Activated naive CD8-positive, alpha-beta T cell treated with anti-CD3 and anti-CD28 coated beads, Interleukin-2, amount 50 U/mL, for 24 hours (primary cell): ENCODE data around the gene CNTN3.

Experiments
- ATAC-seq: fragments of 150-1000 bp; cut with Tn5 transposase; one replicate; pipeline ENCODE4 v1.10.0; 2021
- DNase-seq: peaks from one replicate; pipeline ENCODE4 v3.0.0; 2021
- H3K27ac Mint-ChIP-seq: one replicate; pipeline ENCODE4 v1.8.0; 2021; ENCODE audit warnings: mild to moderate bottlenecking, mixed read lengths
- H3K27me3 Mint-ChIP-seq: one replicate; pipeline ENCODE4 v1.8.0; 2021; ENCODE audit warnings: mixed read lengths
- H3K36me3 Mint-ChIP-seq: one replicate; pipeline ENCODE4 v1.8.0; 2021; ENCODE audit warnings: low read depth, mixed read lengths
- H3K4me1 Mint-ChIP-seq: one replicate; pipeline ENCODE4 v1.8.0; 2021; ENCODE audit warnings: mixed read lengths
- H3K4me3 Mint-ChIP-seq: one replicate; pipeline ENCODE4 v1.8.0; 2021; ENCODE audit warnings: mild to moderate bottlenecking, moderate library complexity, mixed read lengths
- H3K9me3 Mint-ChIP-seq: one replicate; pipeline ENCODE4 v1.8.0; 2021; ENCODE audit warnings: mixed read lengths

Gene CNTN3

DNA sequence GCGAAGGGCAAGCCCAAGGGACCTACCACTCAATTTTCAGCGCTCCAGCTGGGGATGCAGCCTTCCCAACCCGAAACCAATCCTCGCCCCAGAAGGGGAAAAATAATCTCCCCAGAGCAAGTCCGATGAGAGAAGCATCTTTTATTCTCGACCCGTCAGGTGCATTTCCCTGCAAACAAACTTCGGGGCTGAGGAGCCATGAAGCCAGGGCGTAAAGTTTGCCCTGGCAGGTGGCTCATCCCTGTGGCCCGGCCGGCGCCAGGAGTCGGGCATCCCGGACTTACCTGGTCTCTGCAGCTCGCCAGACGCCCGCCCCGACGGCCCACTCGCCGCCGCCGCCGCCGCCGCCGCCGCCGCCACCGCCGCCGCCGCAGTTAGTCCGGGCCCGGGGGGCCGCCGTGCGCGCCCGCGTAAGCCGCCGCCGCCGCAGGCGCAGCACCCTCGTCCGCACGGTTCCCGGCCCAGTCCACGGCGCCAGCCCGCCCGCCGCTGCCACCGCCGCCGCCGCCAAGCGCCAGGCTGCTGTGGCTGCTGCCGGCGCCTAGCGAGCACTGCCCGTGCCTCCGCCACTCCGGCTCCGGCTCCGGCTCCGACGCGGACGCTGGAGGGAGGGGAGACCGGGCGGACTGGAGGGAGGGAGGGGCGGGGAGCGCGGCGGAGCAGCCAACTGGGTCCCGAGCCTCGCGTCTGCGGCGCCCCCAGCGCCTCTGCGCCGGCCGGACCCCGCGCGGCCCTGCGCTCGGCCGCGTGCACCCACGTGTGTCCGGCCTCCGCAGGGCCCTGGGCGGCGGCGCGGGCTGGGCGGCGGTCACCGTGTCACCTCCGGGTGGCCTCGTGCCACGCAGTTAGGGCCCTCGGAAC, at the start of gene CNTN3:
CNTN3 (minus strand) TSS at position 553 of the 861 bp plus-strand sequence. CDS start 93,547 bp downstream, outside the sequence.
- H3K4me3 Mint-ChIP-seq = no peak within 1 kb of the TSS
- H3K27ac Mint-ChIP-seq = no peak within 1 kb of the TSS
- no peaks in the 10 kb centered on the region for H3K36me3 Mint-ChIP-seq
- H3K9me3 Mint-ChIP-seq = no peaks in the 10 kb centered on the region
- no peaks in the 10 kb centered on the region for H3K4me1 Mint-ChIP-seq
- ATAC-seq (no peak), DNase-seq (no peak)
- peaks cover 21% of the 10 kb centered on the region for H3K27me3 Mint-ChIP-seq

DNA sequence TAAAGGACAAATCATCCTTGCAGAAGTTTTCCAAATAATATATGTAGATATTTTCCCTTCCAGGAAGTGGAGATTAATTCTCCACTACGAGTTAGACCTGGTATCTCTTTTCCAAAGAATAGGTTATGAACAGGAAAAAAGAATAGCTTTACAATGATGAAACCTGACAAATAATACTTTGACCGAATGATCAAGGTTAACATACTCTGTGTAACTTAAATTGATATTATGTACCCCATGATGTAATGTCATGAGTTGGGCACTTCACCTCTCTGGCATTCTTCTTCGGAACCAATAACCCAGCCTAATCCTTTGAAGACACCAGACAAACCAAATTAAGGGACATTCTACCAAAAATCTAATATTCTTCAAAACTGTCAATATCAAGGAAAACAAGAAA, 48.7 kb upstream of the CNTN3 start:
- ATAC-seq = no peak
- Mint-ChIP-seq H3K27ac (no peak overlapping the region), H3K4me3 (no peak overlapping the region), H3K9me3 (peaks cover 22% of the 10 kb centered on the region), H3K36me3 (no peaks in the 10 kb centered on the region), H3K27me3 (no peaks in the 10 kb centered on the region), H3K4me1 (no peaks in the 10 kb centered on the region)
- no peak for DNase-seq

DNA sequence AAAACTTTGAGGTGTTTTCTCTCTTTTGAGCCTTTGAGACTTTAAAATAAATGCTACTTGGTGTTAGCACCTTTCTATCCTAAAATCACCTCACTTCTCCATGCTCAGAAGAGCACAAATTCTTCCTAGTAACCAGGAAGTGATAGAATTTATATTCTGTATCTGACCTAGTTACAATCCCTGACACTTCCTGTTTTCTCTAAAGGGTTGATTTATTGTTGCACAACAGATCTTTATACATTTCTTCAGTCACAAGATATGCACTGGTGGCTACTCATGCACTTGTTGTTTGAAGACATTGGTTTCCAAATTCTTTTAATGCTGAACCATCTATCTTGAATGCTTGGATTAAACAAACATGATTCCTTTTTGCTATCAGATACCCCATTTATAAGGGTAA, 47.2 kb upstream of the CNTN3 start:
- DNase-seq (no peak), ATAC-seq (no peak)
- no peak overlapping the region for H3K27ac Mint-ChIP-seq
- no peaks in the 10 kb centered on the region for H3K4me1 Mint-ChIP-seq
- no peaks in the 10 kb centered on the region for H3K27me3 Mint-ChIP-seq
- no peak overlapping the region for H3K4me3 Mint-ChIP-seq
- H3K9me3 Mint-ChIP-seq = peaks cover 17% of the 10 kb centered on the region
- H3K36me3 Mint-ChIP-seq = no peaks in the 10 kb centered on the region

DNA sequence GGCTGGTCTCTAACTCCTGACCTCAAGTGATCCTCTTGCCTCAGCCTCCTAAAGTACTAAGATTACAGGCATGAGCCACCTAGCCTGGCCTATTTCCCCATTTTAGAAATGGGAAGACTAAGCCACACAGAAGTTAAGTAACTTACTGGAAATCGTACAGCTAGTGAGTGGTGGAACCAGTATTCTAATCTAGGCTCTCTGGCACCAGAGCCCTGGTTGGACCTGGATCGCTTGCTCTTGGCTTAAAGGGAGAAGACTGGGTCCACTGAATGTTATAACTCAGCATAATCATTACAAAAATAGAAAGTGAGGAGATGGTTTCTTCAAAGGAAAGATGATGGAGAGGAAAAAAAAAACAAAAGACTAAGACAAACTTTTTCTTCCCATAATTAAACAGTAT, 37.4 kb upstream of the CNTN3 start:
- DNase-seq = no peak
- H3K9me3 Mint-ChIP-seq = peaks cover 6% of the 10 kb centered on the region
- no peaks in the 10 kb centered on the region for H3K27me3 Mint-ChIP-seq
- no peaks in the 10 kb centered on the region for H3K4me1 Mint-ChIP-seq
- no peak overlapping the region for H3K27ac Mint-ChIP-seq
- no peak for ATAC-seq
- no peak overlapping the region for H3K4me3 Mint-ChIP-seq
- H3K36me3 Mint-ChIP-seq = no peaks in the 10 kb centered on the region

DNA sequence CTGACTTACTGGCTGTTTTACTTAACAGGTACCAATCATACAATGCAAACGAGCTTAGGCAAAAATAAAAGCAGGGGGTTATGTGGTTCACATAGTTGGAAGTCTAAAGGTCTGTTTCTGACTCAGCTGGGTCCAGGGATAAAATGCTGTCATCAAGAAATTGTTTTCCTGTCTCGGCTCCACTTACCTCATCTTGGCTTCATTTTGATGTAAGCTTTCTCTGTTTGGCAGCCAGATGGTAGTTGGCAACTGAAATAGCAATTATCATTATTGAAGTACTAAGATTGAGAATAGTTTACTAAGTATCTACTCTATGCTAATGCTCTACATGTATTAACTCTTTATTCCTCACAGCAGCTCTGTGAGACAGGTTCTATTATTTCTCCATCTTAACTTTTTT, 36.8 kb upstream of the CNTN3 start:
- no peak for DNase-seq
- H3K36me3 Mint-ChIP-seq = no peaks in the 10 kb centered on the region
- no peaks in the 10 kb centered on the region for H3K27me3 Mint-ChIP-seq
- peaks cover 6% of the 10 kb centered on the region for H3K9me3 Mint-ChIP-seq
- no peak overlapping the region for H3K27ac Mint-ChIP-seq
- ATAC-seq = no peak
- no peaks in the 10 kb centered on the region for H3K4me1 Mint-ChIP-seq
- no peak overlapping the region for H3K4me3 Mint-ChIP-seq

DNA sequence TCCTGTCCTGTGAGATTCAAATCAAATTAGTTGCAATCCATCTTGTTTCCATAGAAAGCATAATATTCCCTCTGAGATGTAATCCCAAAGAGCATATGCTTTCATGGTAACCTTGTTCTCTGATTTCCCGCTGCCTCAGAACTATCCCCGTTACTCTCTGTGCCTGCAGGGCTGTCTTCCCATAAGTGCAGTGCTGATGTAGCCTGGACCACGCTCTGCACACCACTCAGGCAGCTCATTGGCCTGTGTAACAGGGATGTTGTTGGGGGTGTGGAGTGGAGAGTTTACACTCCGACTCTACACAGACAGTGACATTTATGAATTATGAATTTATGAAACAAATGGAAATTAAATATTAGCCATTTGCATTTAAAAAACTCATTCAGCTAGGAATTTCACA, 33.6 kb upstream of the CNTN3 start:
- no peaks in the 10 kb centered on the region for H3K27me3 Mint-ChIP-seq
- DNase-seq = no peak
- ATAC-seq = no peak
- no peaks in the 10 kb centered on the region for H3K4me1 Mint-ChIP-seq
- H3K27ac Mint-ChIP-seq = no peak overlapping the region
- H3K36me3 Mint-ChIP-seq = no peaks in the 10 kb centered on the region
- no peak overlapping the region for H3K4me3 Mint-ChIP-seq
- peaks cover 16% of the 10 kb centered on the region for H3K9me3 Mint-ChIP-seq

DNA sequence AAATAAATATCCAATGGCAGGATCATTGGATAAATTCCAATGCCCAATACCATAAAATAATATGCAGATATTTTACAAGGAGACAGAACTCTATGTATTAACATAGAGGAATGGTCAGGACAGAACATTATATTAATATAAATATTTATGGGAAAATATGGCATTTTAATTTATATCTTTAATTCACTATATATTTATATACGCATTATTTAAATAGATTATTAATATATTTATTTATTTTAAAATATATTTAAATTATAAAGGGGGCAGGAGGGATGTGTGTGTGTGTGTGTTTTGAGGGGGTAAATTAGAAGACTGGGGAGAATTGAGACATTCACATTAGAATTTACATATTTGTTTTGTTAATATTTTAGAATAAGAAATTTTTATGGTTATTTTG, 31.6 kb upstream of the CNTN3 start:
- Mint-ChIP-seq H3K4me1 (no peaks in the 10 kb centered on the region), H3K4me3 (no peak overlapping the region), H3K9me3 (peaks cover 10% of the 10 kb centered on the region), H3K36me3 (no peaks in the 10 kb centered on the region), H3K27ac (no peak overlapping the region), H3K27me3 (no peaks in the 10 kb centered on the region)
- ATAC-seq = no peak
- DNase-seq = no peak

DNA sequence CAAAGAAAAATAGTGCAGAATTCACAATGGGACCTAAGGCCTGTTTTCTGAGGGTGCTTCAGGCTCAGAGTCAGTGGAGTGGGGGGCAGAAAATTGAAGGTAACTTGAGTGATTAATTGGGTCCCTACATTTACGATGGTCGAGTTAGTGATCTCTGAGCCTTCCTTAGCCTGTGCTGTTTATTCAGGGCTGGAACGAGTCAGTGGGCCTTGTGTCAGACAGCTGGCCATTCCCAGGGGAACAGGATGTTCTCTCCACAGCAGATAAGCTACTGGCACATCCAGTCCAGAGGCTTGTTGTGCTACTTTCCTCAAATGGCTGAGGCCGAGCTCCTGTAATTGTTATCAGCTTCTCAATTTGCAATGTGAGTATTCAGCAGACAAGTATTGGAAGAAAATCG, 29.2 kb upstream of the CNTN3 start:
- DNase-seq = no peak
- Mint-ChIP-seq H3K36me3 (no peaks in the 10 kb centered on the region), H3K27ac (no peak overlapping the region), H3K27me3 (no peaks in the 10 kb centered on the region), H3K4me3 (no peak overlapping the region), H3K9me3 (peaks cover 10% of the 10 kb centered on the region), H3K4me1 (no peaks in the 10 kb centered on the region)
- no peak for ATAC-seq

DNA sequence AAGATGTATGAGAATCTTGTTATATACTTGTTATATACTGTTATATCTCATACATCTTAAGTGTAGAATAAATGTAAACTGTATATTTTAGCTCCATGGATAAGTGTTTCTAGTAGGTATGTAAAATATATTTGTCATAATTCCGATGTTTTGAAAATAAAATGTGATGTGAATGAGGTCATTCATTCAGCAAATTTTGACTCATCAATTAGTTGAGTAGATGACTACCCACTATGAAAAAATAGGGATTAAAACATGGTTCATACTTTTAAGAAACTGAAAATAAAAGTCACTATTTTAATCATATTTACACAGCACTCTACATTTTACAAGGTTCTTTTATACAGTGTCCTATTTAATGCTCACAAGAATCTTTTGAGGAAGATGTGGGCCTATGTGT, 28.4 kb upstream of the CNTN3 start:
- H3K9me3 Mint-ChIP-seq = peaks cover 10% of the 10 kb centered on the region
- no peaks in the 10 kb centered on the region for H3K4me1 Mint-ChIP-seq
- DNase-seq (no peak), ATAC-seq (no peak)
- no peaks in the 10 kb centered on the region for H3K27me3 Mint-ChIP-seq
- no peak overlapping the region for H3K27ac Mint-ChIP-seq
- H3K4me3 Mint-ChIP-seq = no peak overlapping the region
- no peaks in the 10 kb centered on the region for H3K36me3 Mint-ChIP-seq

DNA sequence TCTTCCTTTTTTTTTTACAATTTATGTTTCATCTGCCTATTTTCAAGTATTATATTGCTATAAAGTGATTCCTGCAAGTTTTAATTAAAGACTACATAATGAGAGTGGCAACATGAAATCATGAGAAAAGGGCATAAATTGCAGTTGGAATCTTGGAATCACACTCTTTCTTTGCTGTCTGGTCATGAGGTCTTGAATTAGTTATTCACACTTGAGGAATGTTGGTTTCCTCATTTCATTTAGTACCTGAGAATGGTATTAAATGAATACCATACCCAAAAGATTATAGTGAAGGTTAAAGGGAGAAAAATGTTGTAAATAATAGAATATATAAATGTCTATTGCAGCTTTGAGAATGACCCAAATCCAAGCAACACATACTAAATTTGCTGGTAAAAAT, 25.8 kb upstream of the CNTN3 start:
- H3K27ac Mint-ChIP-seq = no peak overlapping the region
- no peak overlapping the region for H3K4me3 Mint-ChIP-seq
- no peak for DNase-seq
- no peaks in the 10 kb centered on the region for H3K27me3 Mint-ChIP-seq
- no peaks in the 10 kb centered on the region for H3K4me1 Mint-ChIP-seq
- peaks cover 17% of the 10 kb centered on the region for H3K9me3 Mint-ChIP-seq
- H3K36me3 Mint-ChIP-seq = no peaks in the 10 kb centered on the region
- ATAC-seq = no peak

DNA sequence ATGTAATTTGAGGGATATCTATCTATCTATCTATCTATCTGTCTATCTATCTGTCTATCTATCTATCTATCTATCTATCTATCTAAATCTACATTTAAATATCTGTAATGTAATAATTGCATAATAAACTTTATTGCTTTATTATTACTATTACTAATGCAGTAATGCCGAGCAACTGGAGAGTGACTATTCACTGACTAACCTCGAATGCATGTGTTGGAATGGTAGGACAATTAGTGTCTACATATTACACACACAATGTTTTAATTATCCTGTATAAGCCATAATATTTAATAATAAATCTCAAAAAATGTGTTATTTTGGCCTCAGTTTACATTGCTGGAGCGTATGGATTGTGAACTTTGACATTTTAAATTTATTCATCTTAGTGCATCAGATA, 25.2 kb upstream of the CNTN3 start:
- Mint-ChIP-seq H3K36me3 (no peaks in the 10 kb centered on the region), H3K27me3 (no peaks in the 10 kb centered on the region), H3K4me1 (no peaks in the 10 kb centered on the region), H3K4me3 (no peak overlapping the region), H3K27ac (no peak overlapping the region), H3K9me3 (peaks cover 17% of the 10 kb centered on the region)
- ATAC-seq = no peak
- no peak for DNase-seq

DNA sequence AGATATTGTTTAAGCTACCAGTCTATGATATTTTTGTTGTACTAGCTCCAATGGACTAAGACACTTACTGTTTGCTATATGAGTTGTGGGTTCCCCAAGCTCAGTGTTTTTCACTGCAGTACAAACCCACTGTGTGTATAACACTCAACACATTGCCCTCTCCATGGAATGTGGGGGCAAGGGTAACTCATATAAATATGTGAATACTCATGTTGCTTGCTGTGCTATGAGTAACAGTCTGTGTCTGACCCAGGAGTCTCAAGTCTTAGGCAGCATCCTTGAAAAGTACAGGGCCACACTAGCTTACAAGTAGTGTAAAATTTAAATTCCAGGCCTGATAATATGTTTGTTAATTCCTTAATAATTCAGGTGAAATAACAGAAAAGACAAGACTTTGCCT, 22.5 kb upstream of the CNTN3 start:
- no peak overlapping the region for H3K4me3 Mint-ChIP-seq
- no peaks in the 10 kb centered on the region for H3K27me3 Mint-ChIP-seq
- DNase-seq (no peak), ATAC-seq (no peak)
- H3K27ac Mint-ChIP-seq = no peak overlapping the region
- no peaks in the 10 kb centered on the region for H3K4me1 Mint-ChIP-seq
- peaks cover 15% of the 10 kb centered on the region for H3K9me3 Mint-ChIP-seq
- H3K36me3 Mint-ChIP-seq = no peaks in the 10 kb centered on the region

DNA sequence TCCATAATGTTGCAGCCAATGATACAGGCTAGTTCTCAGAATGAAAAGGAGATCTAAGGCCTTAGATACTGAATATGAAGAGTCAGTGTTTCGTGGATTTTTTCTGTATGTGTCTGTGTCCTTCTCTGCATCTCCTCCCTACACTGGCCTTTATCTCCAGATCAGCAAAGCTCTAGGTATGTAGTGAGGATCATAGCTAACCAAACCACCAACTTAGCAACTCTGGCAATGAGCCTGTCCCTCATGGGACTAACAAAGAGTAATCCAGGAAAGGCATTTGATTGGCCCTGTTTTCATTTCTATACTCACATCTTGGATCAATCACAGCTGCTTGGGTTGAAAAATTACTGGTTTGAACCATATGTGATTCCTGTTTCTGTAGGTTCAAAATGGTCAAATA, 18.6 kb upstream of the CNTN3 start:
- Mint-ChIP-seq H3K36me3 (no peaks in the 10 kb centered on the region), H3K27ac (no peak overlapping the region), H3K4me3 (no peak overlapping the region), H3K27me3 (no peaks in the 10 kb centered on the region), H3K9me3 (peaks cover 15% of the 10 kb centered on the region), H3K4me1 (no peaks in the 10 kb centered on the region)
- DNase-seq (no peak), ATAC-seq (no peak)

DNA sequence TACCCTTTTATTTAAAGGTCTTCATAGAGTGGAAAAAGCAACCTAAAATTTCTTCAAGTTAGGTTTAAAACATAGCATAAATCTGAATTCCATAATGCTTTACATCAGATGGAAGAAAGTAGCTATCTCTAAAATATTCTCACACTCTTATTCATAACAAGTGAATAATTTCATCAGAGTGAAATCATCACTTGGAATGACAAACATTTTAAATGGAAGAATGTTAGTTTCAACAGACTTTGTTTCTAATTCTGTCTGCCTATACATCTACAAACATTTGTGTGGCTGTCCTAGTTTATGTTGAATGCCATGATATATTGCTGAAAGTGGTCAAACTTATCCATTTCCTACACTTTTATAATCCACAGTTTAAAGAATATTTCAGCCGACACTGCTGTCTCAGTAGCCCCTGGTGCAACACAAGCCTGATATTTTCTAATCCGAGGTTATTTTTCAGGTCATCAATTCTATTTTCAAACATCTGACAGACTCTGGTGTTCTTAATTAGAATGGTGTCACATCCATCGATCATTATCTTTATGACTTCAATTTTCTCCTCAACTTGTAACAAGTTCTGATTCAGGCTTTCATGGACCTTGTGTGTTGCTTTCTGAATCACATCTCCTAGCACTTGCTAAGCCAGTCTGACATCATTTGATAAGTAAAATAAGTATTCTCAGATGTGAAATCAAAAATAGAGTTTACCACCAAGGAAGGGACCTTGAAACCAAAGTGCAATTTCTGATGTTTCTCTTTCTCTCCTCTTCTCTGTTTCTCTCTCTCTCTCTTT, 17.1 kb upstream of the CNTN3 start:
- Mint-ChIP-seq H3K4me3 (no peak overlapping the region), H3K9me3 (peaks cover 13% of the 10 kb centered on the region)
- ATAC-seq = no peak

DNA sequence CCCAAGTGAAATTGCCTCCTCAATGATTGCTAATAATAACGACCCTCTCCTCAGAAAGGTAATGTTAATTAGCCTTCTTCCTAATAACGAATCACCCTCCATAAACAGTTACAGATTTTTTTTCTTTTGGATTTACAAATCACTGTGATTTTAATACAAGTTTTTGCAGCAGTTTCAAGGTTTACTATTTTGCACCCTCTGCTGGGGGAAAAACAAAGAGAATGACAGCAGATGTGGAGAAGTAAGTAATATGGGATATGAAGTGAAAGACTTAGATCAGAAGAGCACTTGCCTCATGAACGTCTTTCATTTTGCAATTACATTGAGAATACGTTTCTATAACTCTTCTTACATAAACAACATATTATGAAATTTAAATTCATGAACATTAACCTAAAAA, 16.1 kb upstream of the CNTN3 start:
- peaks cover 7% of the 10 kb centered on the region for H3K9me3 Mint-ChIP-seq
- no peak for ATAC-seq

More for the DNA sequence above, 17.1 kb upstream of the CNTN3 start:
- no peak for DNase-seq
- H3K4me1 Mint-ChIP-seq = no peaks in the 10 kb centered on the region
- no peak overlapping the region for H3K27ac Mint-ChIP-seq
- H3K36me3 Mint-ChIP-seq = no peaks in the 10 kb centered on the region
- no peaks in the 10 kb centered on the region for H3K27me3 Mint-ChIP-seq

More for the DNA sequence above, 16.1 kb upstream of the CNTN3 start:
- Mint-ChIP-seq H3K27ac (no peak overlapping the region), H3K4me1 (no peaks in the 10 kb centered on the region), H3K36me3 (no peaks in the 10 kb centered on the region), H3K4me3 (no peak overlapping the region), H3K27me3 (no peaks in the 10 kb centered on the region)
- no peak for DNase-seq
